Measurements from ENCODE around the gene DLGAP1. TPM values are rescaled to one million over a fixed set of nuclear protein-coding genes. Genes with fewer than 3 reads are reported as not detected.

Gene DLGAP1
- 48.5 and 59.5 TPM in 2 replicates for total RNA-seq (2014; rRNA removed; shearing (Covaris generic))
- 13.6 and 17.0 TPM in 2 replicates for polyA plus RNA-seq (2016; fragmentation: Nextera tagmentation; extraction: Ambion mirVana)
- long read RNA-seq, partial matches to known transcripts = 1 of 4 reads
- long read RNA-seq, other reads (novel, unspliced or antisense) = 3 of 4 reads

DNA sequence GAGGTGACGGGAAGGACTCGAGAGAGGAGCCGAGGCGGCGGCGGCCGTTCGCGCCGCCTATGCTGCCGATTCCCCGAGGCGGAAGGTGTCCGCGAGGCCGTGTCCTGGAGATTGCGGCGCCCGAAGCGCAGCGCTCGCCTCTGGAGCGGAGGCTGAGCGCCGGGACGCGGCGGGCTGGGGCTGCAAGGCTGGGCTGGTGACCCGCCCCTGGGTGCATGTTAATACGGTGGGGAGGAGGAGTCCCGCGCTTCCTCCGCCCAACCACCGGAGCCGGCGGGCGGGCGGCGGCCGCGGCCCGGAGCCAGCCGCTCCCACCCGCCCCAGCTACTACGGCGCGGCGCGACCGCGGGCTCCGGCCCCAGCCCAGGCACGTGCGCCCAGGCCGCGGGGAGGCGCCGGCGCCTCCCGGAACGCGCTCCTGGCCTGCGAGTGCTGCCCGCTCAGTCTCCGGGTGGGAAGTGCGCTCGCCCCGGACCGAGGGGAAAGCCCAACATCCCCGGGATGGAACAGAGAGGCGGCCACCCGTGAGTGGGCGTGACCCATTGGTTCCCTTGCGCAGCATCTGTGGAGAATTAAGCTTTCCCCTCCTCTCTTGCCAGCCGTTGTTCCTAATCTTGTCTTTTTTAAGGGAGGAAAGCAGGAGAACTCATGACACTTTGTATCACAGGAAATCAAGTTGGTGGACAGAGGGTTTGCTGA, at the start of gene DLGAP1:
Gene DLGAP1, minus strand, starts transcription at position 195 of the 699 bp plus-strand sequence.
- peaks cover 16% of the 10 kb centered on the region for H3K27me3 Mint-ChIP-seq (ENCODE audit: insufficient read depth, low read depth, poor library complexity)
- H3K4me1 Mint-ChIP-seq = peaks cover 33% of the 10 kb centered on the region
- Histone ChIP-seq H3K36me3 (ENCODE audit: insufficient read depth) (no peaks in the 10 kb centered on the region), H4K20me1 (replicated peaks; ENCODE audit: insufficient read depth) (no peaks in the 10 kb centered on the region), H3K4me1 (ENCODE audit: insufficient read depth) (peaks cover 43% of the 10 kb centered on the region), H3K27me3 (ENCODE audit: insufficient read depth) (peaks cover 35% of the 10 kb centered on the region), H3K4me2 (peak within 1 kb of the TSS; percentile 93), H2AFZ (peak within 1 kb of the TSS; percentile 95), H3K9me2 (ENCODE audit: insufficient read depth) (0 out of 2 replicates have a peak, but pooled peaks cover 10% of the 10 kb centered on the region), H3K79me2 (replicated peaks; ENCODE audit: insufficient read depth) (peaks cover 33% of the 10 kb centered on the region), H3K27ac (ENCODE audit: low read depth) (no peak within 1 kb of the TSS), H3K4me3 (peak within 1 kb of the TSS; percentile 92), H3F3A (replicated peaks; ENCODE audit: low read depth) (peaks cover 6% of the 10 kb centered on the region; the same call in 1 of the 2 replicates)
- ATAC-seq = peak; percentile 87
- peak; percentile 87 for DNase-seq (ENCODE audit: low spot score)
- no peaks in the 10 kb centered on the region for H3K9me3 Mint-ChIP-seq
- TF ChIP-seq ZNF114 (CRISPR knock-in tag; IDR thresholded peaks at IDR 0.05) (no peak), POLR2AphosphoS5 (IDR thresholded peaks at IDR 0.05; ENCODE audit: low read depth) (peak; percentile 83), ZNF462 (CRISPR knock-in tag; IDR thresholded peaks at IDR 0.05) (no peak), JUNB (IDR thresholded peaks at IDR 0.05; ENCODE audit: unreplicated experiment) (no peak), STAT1 (IDR thresholded peaks at IDR 0.05; ENCODE audit: unreplicated experiment) (no peak), CREB1 (CRISPR knock-in tag; IDR thresholded peaks at IDR 0.05; ENCODE audit: low read depth) (no peak), NANOG (IDR thresholded peaks at IDR 0.05; ENCODE audit: borderline replicate concordance) (no peak), ZNF331 (CRISPR knock-in tag; IDR thresholded peaks at IDR 0.05; ENCODE audit: low read depth) (no peak)
- TF ChIP-seq, protein P1, sequence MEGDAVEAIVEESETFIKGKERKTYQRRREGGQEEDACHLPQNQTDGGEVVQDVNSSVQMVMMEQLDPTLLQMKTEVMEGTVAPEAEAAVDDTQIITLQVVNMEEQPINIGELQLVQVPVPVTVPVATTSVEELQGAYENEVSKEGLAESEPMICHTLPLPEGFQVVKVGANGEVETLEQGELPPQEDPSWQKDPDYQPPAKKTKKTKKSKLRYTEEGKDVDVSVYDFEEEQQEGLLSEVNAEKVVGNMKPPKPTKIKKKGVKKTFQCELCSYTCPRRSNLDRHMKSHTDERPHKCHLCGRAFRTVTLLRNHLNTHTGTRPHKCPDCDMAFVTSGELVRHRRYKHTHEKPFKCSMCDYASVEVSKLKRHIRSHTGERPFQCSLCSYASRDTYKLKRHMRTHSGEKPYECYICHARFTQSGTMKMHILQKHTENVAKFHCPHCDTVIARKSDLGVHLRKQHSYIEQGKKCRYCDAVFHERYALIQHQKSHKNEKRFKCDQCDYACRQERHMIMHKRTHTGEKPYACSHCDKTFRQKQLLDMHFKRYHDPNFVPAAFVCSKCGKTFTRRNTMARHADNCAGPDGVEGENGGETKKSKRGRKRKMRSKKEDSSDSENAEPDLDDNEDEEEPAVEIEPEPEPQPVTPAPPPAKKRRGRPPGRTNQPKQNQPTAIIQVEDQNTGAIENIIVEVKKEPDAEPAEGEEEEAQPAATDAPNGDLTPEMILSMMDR (conservative IDR thresholded peaks at IDR 0.05; ENCODE audit: low read depth in 2 of 2) = peak in 1 of 2 experiments; percentile 35; a peak in 1 of 4 replicates
- TF ChIP-seq, protein P2, sequence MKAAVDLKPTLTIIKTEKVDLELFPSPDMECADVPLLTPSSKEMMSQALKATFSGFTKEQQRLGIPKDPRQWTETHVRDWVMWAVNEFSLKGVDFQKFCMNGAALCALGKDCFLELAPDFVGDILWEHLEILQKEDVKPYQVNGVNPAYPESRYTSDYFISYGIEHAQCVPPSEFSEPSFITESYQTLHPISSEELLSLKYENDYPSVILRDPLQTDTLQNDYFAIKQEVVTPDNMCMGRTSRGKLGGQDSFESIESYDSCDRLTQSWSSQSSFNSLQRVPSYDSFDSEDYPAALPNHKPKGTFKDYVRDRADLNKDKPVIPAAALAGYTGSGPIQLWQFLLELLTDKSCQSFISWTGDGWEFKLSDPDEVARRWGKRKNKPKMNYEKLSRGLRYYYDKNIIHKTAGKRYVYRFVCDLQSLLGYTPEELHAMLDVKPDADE (IDR thresholded peaks at IDR 0.05) = no peak
- peak within 1 kb of the TSS; percentile 89 for H3K4me3 Mint-ChIP-seq
- H3K36me3 Mint-ChIP-seq (ENCODE audit: low read depth) = no peaks in the 10 kb centered on the region
- peak within 1 kb of the TSS; percentile 77 for H3K27ac Mint-ChIP-seq

All from GM23338 (cell line).